Esophagus muscularis mucosa (tissue), 4 donors: ENCODE results near the gene PAM16. TPM values are rescaled to one million over a fixed set of nuclear protein-coding genes. Genes with fewer than 3 reads are reported as not detected.

Experiments
- DNase-seq: peaks from one replicate; pipeline ENCODE4 v3.0.0-alpha.2; 2017; ENCODE audit errors: extremely low spot score
- H3K27ac ChIP-seq, 4 donors: fragments of 200-600 bp; sonication (generic); replicated peaks in 1 of 4; 1 replicate in 3 of 4; 2 replicates in 1 of 4; pipeline ENCODE4 v1.5.1; 2016 to 2019; ENCODE audit warnings: mild to moderate bottlenecking in 1 of 4
- H3K27me3 ChIP-seq, 4 donors: fragments of 200-600 bp; sonication (generic); one replicate each; pipeline versions ENCODE4 v1.5.1 to v1.6.0; 2016 to 2019
- H3K36me3 ChIP-seq, 4 donors: fragments of 200-600 bp; sonication (generic); one replicate each; pipeline ENCODE4 v1.5.1; 2016 to 2019
- H3K4me1 ChIP-seq, 4 donors: fragments of 200-600 bp; sonication (generic); one replicate each; pipeline ENCODE4 v1.5.1; 2016 to 2019
- H3K4me3 ChIP-seq, 4 donors: fragments of 200-600 bp; sonication (generic); 1 replicate in 2 of 4; 2 replicates in 2 of 4; pipeline ENCODE4 v1.5.1; 2016 to 2019; ENCODE audit warnings: mild to moderate bottlenecking in 4 of 4, moderate library complexity in 1 of 4
- H3K9me3 ChIP-seq, 4 donors: fragments of 200-600 bp; sonication (generic); 1 replicate in 3 of 4; 2 replicates in 1 of 4; pipeline ENCODE4 v1.5.1; 2016 to 2019
- CTCF ChIP-seq, 3 experiments: fragments of 200-600 bp in 2 of 3; fragments of 450-650 bp in 1 of 3; sonication (generic) in 2 of 3; IDR thresholded peaks; one replicate each; pipeline ENCODE4 v1.5.1; 2017 to 2019; ENCODE audit warnings: antibody characterized with exemption in 3 of 3, mild to moderate bottlenecking in 2 of 3, moderate library complexity in 1 of 3
- EP300 ChIP-seq: sonication (generic); formaldehyde crosslinking; IDR thresholded peaks from one replicate; pipeline ENCODE4 v1.6.1; 2017; ENCODE audit warnings: antibody characterized with exemption
- POLR2A ChIP-seq: fragments of 450-650 bp; IDR thresholded peaks from one replicate; pipeline ENCODE4 v1.6.1; 2017; ENCODE audit warnings: antibody characterized with exemption, moderate library complexity, mild to moderate bottlenecking, low read depth
- POLR2AphosphoS5 ChIP-seq, 2 donors: sonication (generic); formaldehyde crosslinking; IDR thresholded peaks; one replicate each; pipeline ENCODE4 v1.6.1; 2017; ENCODE audit warnings: antibody characterized with exemption in 2 of 2
- WGBS: methylation state at CpG from one replicate; pipeline ENCODE4 v1.1.5; 2018; 5-methylcytosine and 5-hydroxymethylcytosine counted together
- intact Hi-C: fragments of 100-400 bp; cut with DNase I; formaldehyde crosslinking; loops from one replicate; pipeline ENCODE4 v1.15.1; 2023
- total RNA-seq, 4 donors: library from RNA; depleted of rRNA; stranded (reverse); fragments of >200 nt; gene quantifications; one replicate each; pipeline versions ENCODE4 v1.1.0 to v1.2.1, GENCODE V29; 2016

Gene PAM16
- total RNA-seq, 4 donors from 2014 or later = 24.5 to 44.1 (median 40.2) TPM

- Histone ChIP-seq H3K4me3 (peak overlapping the region; percentile 73 to 90 (median 80)), H3K36me3 (no peaks in the 10 kb centered on the region), H3K27ac (peak overlapping the region; percentile 96 to 97 (median 96)), H3K27me3 (no peaks in the 10 kb centered on the region), H3K9me3 (no peaks in the 10 kb centered on the region), H3K4me1 (peaks cover 57 to 80% (median 78%) of the 10 kb centered on the region in 4 donors)
- TF ChIP-seq POLR2AphosphoS5 (IDR thresholded peaks at IDR 0.05) (peak in 1 of 2 donors; percentile 66), EP300 (no peak)
- intact Hi-C loops = no loop called here
- 10% methylated on average over 8 of the region's 20 CpGs for WGBS
- no peak for DNase-seq
Observed at GRCh38 chr16:4316864-4317531, 34.1 kb downstream of the PAM16 start.

GRCh38 chr16:4316108-4316863 is 34.8 kb downstream of the PAM16 start:
- TF ChIP-seq POLR2AphosphoS5 (IDR thresholded peaks at IDR 0.05) = no peak
- TF ChIP-seq CTCF (IDR thresholded peaks at IDR 0.05) = no peak
- TF ChIP-seq EP300 = no peak
- no peak for TF ChIP-seq POLR2A
- peak overlapping the region; percentile 96 to 97 (median 96) for H3K27ac ChIP-seq
- H3K36me3 ChIP-seq = no peaks in the 10 kb centered on the region
- no peaks in the 10 kb centered on the region for H3K27me3 ChIP-seq
- no peak for DNase-seq
- H3K4me1 ChIP-seq = peaks cover 57 to 73% (median 71%) of the 10 kb centered on the region in 4 donors
- intact Hi-C loops = no loop called here
- H3K9me3 ChIP-seq = no peaks in the 10 kb centered on the region
- 5% methylated on average over 11 of the region's 93 CpGs for WGBS
- H3K4me3 ChIP-seq = peak overlapping the region; percentile 73 to 90 (median 80)

- WGBS = under 1% methylated on average over 32 of the region's 115 CpGs
- Histone ChIP-seq H3K4me3 (peak within 1 kb of the TSS; percentile 73 to 90 (median 80)), H3K27ac (peak within 1 kb of the TSS; percentile 96 to 97 (median 96)), H3K4me1 (peaks cover 49 to 65% (median 62%) of the 10 kb centered on the region in 4 donors), H3K36me3 (no peaks in the 10 kb centered on the region), H3K9me3 (no peaks in the 10 kb centered on the region), H3K27me3 (no peaks in the 10 kb centered on the region)
- DNase-seq = no peak
- intact Hi-C loops = no loop called here
- TF ChIP-seq POLR2A (no peak), POLR2AphosphoS5 (IDR thresholded peaks at IDR 0.05) (peak; percentile 41 to 70)
Observed at GRCh38 chr16:4315186-4316107, 35.7 kb downstream of the PAM16 start, which contains the start of gene GLIS2. GLIS2 (plus strand) TSS chr16:4316067; CDS start chr16:4332281, 16,214 bp downstream.

GRCh38 chr16:4314532-4315185 is 36.5 kb downstream of the PAM16 start:
- Histone ChIP-seq H3K9me3 (no peaks in the 10 kb centered on the region), H3K36me3 (no peaks in the 10 kb centered on the region), H3K27me3 (no peaks in the 10 kb centered on the region), H3K27ac (peak overlapping the region; percentile 96 to 97 (median 96)), H3K4me1 (peaks cover 44 to 65% (median 62%) of the 10 kb centered on the region in 4 donors), H3K4me3 (peak overlapping the region; percentile 73 to 90 (median 80))
- TF ChIP-seq CTCF (IDR thresholded peaks at IDR 0.05) (peak in 1 of 3 experiments; percentile 15), POLR2A (no peak)
- DNase-seq = no peak
- WGBS = 5% methylated on average over 14 of the region's 33 CpGs
- intact Hi-C loops = no loop called here
